Parathyroid adenoma (tissue), 2 donors: ENCODE data around the gene LY6G6C.

Source experiments
- H2AFZ ChIP-seq: fragments of 300-600 bp; sonication (generic); one replicate; pipeline ENCODE4 v1.7.0; 2017; ENCODE audit warnings: antibody characterized with exemption, mild to moderate bottlenecking
- H3K27ac ChIP-seq: fragments of 300-600 bp; sonication (generic); one replicate; pipeline ENCODE4 v1.7.0; 2017
- H3K27me3 ChIP-seq: fragments of 300-600 bp; sonication (generic); one replicate; pipeline ENCODE4 v1.7.0; 2017; ENCODE audit warnings: low read length; ENCODE audit not compliant: control insufficient read depth, insufficient read depth
- H3K36me3 ChIP-seq: fragments of 300-600 bp; sonication (generic); one replicate; pipeline ENCODE4 v1.7.0; 2017; ENCODE audit warnings: low read length; ENCODE audit not compliant: control insufficient read depth, insufficient read depth
- H3K4me1 ChIP-seq: fragments of 300-600 bp; sonication (generic); one replicate; pipeline ENCODE4 v1.7.0; 2017; ENCODE audit warnings: control low read depth
- H3K4me2 ChIP-seq: fragments of 300-600 bp; sonication (generic); one replicate; pipeline ENCODE4 v1.7.0; 2017; ENCODE audit warnings: low read length
- H3K4me3 ChIP-seq: fragments of 300-600 bp; sonication (generic); one replicate; pipeline ENCODE4 v1.7.0; 2017; ENCODE audit warnings: low read depth, low read length
- H3K79me2 ChIP-seq: fragments of 300-600 bp; sonication (generic); one replicate; pipeline ENCODE4 v1.7.0; 2017; ENCODE audit warnings: control low read depth
- H3K9ac ChIP-seq: fragments of 300-600 bp; sonication (generic); one replicate; pipeline ENCODE4 v1.7.0; 2017; ENCODE audit warnings: mild to moderate bottlenecking
- H3K9me3 ChIP-seq: fragments of 300-600 bp; sonication (generic); one replicate; pipeline ENCODE4 v1.7.0; 2017; ENCODE audit warnings: low read length; ENCODE audit not compliant: control insufficient read depth
- CTCF ChIP-seq: fragments of 300-600 bp; sonication (generic); IDR thresholded peaks from one replicate; pipeline ENCODE4 v1.7.0; 2017; ENCODE audit warnings: antibody characterized with exemption, mild to moderate bottlenecking
- donor health status: primary hyperparathyroidism.

LY6G6C gene

GRCh38 chr6:31700740-31701401, 20.7 kb downstream of the LY6G6C start:
- no peaks in the 10 kb centered on the region for H3K9me3 ChIP-seq
- no peak for TF ChIP-seq CTCF
- no peak overlapping the region for H2AFZ ChIP-seq
- no peak overlapping the region for H3K27ac ChIP-seq
- peaks cover 11% of the 10 kb centered on the region for H3K79me2 ChIP-seq
- H3K4me1 ChIP-seq = peaks cover 12% of the 10 kb centered on the region
- no peak overlapping the region for H3K9ac ChIP-seq
- H3K4me2 ChIP-seq = no peak overlapping the region
- H3K27me3 ChIP-seq = no peaks in the 10 kb centered on the region
- H3K4me3 ChIP-seq = no peak overlapping the region
- H3K36me3 ChIP-seq = no peaks in the 10 kb centered on the region

- TF ChIP-seq CTCF = no peak
- Histone ChIP-seq H3K79me2 (peaks cover 9% of the 10 kb centered on the region), H3K9ac (no peak overlapping the region), H3K9me3 (no peaks in the 10 kb centered on the region), H3K27me3 (no peaks in the 10 kb centered on the region), H3K4me2 (no peak overlapping the region), H3K4me1 (peaks cover 10% of the 10 kb centered on the region), H2AFZ (no peak overlapping the region), H3K4me3 (no peak overlapping the region), H3K36me3 (no peaks in the 10 kb centered on the region), H3K27ac (no peak overlapping the region)
Observed at GRCh38 chr6:31697555-31697954, 24.0 kb downstream of the LY6G6C start.

- Histone ChIP-seq H3K27me3 (no peaks in the 10 kb centered on the region), H2AFZ (no peak overlapping the region), H3K9me3 (no peaks in the 10 kb centered on the region), H3K36me3 (no peaks in the 10 kb centered on the region), H3K4me3 (no peak overlapping the region), H3K9ac (no peak overlapping the region), H3K79me2 (no peaks in the 10 kb centered on the region), H3K4me2 (no peak overlapping the region), H3K27ac (no peak overlapping the region), H3K4me1 (no peaks in the 10 kb centered on the region)
- no peak for TF ChIP-seq CTCF
Observed at GRCh38 chr6:31693535-31693934, 28.0 kb downstream of the LY6G6C start.

GRCh38 chr6:31692886-31693285, 28.7 kb downstream of the LY6G6C start:
- Histone ChIP-seq H3K79me2 (no peaks in the 10 kb centered on the region), H2AFZ (no peak overlapping the region), H3K27me3 (no peaks in the 10 kb centered on the region), H3K4me2 (no peak overlapping the region), H3K9me3 (no peaks in the 10 kb centered on the region), H3K4me1 (no peaks in the 10 kb centered on the region), H3K36me3 (no peaks in the 10 kb centered on the region), H3K4me3 (no peak overlapping the region), H3K27ac (no peak overlapping the region), H3K9ac (no peak overlapping the region)
- TF ChIP-seq CTCF = no peak

GRCh38 chr6:31692353-31692752, 29.2 kb downstream of the LY6G6C start:
- H3K27ac ChIP-seq = no peak overlapping the region
- H3K4me2 ChIP-seq = no peak overlapping the region
- no peaks in the 10 kb centered on the region for H3K79me2 ChIP-seq
- H3K4me1 ChIP-seq = no peaks in the 10 kb centered on the region
- no peak for TF ChIP-seq CTCF
- H3K9ac ChIP-seq = no peak overlapping the region
- no peak overlapping the region for H3K4me3 ChIP-seq
- H3K27me3 ChIP-seq = no peaks in the 10 kb centered on the region
- no peaks in the 10 kb centered on the region for H3K36me3 ChIP-seq
- H2AFZ ChIP-seq = no peak overlapping the region
- no peaks in the 10 kb centered on the region for H3K9me3 ChIP-seq
